GM21515 (cell line): ENCODE results near the gene PTMS.

ENCODE experiments used
- ATAC-seq: cut with Tn5 transposase; IDR thresholded peaks from one replicate; pipeline ENCODE4 v1.9.1; 2021; ENCODE audit not compliant: unreplicated experiment

PTMS gene

DNA sequence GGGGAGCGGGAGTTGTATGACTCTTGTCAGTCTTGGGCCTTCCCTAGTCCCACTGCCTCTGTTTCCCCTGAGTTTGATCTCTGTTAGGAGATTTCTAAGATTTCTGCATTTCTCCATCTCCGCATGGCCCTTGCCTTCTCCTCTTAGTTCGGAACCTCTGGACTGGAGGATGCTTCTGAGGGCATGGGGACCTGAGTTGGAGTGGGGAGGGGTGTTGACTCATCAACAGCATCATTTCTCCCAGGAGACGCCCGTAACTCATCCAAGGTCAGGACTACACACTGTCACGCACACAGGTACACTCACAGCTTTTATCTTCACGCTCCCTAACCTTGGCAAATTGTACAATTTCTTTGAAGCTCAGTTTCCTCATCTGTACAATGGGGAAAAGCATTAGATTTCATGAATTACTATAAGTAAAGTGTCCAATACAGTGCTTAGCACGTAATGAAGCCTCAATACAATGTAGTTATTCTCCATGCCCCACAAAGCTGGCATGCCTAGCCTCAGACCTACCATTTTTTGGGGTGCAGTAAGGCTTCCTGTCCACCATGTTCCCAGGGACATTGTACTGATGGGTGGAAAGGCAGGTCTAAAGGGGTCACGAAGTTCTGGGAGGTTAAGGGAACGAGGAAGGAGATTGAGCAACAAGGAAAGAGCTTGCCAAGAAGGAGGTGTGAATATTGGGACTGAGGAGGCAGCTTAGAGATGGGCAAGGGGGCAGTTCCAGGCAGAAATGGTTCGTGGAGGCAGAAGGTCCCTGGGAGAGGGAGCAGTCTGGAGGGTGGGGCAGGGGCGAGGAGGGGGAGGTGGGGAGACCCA lies 5.6 kb downstream of the PTMS start:
- ATAC-seq: no peak

DNA sequence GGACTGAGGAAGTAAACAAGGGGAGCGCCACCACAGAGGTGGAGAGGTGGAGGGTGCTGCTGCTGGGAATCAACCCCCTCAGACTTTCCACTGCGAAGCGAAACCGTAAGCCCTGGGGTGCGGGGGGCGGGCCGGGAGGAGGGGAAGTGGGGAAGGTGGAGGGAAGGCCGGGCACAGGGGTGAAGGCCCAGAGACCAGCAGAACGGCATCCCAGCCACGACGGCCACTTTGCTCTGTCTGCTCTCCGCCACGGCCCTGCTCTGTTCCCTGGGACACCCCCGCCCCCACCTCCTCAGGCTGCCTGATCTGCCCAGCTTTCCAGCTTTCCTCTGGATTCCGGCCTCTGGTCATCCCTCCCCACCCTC lies 6.2 kb downstream of the PTMS start, which contains the start of gene LAG3:
Gene LAG3 (plus strand): TSS at position 190 of the 365 bp plus-strand sequence. CDS start 333 bp downstream, outside the sequence.
- ATAC-seq: no peak

- no peak for ATAC-seq
These were observed 6.8 kb downstream of the PTMS start for GRCh38 chr12:6772726-6773589.

- no peak for ATAC-seq
These were observed 7.6 kb downstream of the PTMS start for GRCh38 chr12:6773590-6774351.

DNA sequence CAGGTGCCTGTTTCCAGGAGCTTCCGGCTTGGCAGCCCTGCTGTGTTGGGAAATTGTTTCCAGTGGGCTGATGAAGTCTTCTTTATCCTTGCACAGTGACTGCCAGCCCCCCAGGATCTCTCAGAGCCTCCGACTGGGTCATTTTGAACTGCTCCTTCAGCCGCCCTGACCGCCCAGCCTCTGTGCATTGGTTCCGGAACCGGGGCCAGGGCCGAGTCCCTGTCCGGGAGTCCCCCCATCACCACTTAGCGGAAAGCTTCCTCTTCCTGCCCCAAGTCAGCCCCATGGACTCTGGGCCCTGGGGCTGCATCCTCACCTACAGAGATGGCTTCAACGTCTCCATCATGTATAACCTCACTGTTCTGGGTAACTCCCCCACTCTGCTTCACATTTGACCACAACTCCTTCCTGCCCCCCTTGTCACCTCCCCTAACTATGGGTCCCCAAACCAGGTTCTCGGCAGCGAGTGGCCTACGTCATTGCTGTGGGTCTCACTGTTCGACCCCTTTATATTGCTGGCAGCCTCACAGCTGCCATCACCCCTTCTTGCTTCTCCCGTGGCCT lies 8.4 kb downstream of the PTMS start:
- no peak for ATAC-seq

DNA sequence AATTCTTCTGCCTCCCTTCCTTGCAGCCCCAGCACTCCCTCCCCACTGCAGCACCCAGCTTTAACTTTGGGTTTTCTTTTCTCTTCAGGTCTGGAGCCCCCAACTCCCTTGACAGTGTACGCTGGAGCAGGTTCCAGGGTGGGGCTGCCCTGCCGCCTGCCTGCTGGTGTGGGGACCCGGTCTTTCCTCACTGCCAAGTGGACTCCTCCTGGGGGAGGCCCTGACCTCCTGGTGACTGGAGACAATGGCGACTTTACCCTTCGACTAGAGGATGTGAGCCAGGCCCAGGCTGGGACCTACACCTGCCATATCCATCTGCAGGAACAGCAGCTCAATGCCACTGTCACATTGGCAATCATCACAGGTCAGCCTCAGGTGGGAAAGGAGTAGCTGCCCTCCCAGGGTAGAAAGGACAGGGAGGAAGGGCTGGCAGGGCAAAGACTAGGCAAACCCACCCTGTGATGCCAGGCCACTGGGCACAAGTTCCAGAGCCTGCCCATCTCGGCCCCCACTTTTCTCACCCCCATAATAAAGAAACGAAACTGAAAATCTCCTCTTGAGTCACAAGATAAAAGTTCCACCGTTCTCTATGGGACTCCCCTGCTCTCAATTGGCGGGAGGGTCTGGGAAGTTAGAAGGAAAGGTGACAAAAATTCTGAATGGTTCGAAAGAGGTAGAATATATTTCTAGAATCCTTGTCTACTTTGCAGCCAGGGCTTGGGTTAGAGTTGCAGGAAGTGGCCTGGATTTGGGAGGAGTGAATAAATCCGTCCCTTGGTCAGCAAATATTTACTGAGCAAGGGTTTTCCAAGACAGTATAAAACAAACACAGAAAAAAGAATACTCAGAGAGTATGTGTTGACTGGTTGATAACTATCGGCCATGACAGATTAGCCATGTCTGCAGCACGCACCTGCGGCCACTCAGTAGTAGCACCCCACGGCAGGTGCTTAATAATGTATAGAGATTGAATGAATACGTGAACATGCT lies 9.3 kb downstream of the PTMS start:
- ATAC-seq: no peak

DNA sequence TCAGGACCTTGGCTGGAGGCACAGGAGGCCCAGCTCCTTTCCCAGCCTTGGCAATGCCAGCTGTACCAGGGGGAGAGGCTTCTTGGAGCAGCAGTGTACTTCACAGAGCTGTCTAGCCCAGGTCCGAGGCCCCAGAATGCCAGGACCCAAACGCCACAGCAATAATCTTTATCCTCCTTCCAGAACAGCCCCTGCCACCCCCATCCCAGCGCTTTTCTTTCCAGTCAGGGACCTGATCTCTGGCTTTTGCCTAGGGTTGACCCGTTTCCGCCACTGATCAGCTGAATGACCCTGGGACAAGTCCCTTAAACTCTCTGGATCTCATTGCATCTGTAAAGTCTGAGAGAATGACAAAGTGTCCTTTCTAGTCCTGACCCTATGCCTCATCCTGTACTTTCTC lies 11.2 kb downstream of the PTMS start:
- ATAC-seq: no peak

GRCh38 chr12:6778217-6778573 lies 12.0 kb downstream of the PTMS start:
- ATAC-seq: no peak

DNA sequence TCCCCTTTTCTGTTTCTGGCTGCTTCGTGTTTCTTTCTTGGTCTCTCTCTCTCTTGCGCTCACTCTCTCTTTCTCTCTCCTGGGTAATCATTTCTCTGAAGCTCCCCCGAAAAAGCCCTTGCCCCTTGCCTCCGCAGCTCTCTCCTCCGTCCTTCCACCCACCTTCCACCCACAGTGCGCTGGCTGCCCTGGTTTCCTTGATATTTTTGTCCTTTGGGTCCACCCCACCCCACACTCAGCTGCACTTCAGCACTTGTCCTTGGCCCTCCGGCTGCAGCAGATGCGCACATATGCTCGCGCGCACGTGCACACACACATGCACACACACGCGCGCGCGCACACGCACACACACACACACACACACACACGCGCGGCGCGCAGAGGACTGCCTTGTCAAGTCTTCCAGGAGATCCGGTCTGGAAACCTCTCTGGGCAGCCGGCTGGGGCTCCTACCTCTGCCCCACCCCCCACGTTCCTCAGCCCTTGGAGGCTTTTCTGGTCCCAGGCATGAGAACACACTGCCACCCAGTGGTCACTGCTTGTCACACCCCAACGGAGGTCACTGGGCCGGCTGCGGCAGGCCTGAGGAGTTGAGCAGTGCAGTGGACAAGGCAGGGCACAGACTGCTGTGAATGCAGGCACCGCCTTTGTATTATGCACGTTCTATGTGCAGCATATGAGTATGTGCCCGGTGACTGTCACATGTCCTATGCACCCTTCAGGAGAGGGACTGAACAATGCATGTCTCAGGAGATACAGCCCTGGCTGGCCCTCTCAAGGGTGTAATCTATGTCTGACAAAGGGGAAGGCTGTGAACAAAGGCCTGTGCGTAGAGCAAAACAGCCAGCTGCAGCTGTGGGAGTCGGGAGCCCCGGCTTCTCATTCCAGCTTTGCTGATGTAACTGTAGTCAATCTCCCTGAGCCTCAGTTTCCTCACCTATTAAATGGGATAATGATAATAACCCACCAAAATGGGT lies 12.7 kb downstream of the PTMS start:
- peak; percentile 72 for ATAC-seq

DNA sequence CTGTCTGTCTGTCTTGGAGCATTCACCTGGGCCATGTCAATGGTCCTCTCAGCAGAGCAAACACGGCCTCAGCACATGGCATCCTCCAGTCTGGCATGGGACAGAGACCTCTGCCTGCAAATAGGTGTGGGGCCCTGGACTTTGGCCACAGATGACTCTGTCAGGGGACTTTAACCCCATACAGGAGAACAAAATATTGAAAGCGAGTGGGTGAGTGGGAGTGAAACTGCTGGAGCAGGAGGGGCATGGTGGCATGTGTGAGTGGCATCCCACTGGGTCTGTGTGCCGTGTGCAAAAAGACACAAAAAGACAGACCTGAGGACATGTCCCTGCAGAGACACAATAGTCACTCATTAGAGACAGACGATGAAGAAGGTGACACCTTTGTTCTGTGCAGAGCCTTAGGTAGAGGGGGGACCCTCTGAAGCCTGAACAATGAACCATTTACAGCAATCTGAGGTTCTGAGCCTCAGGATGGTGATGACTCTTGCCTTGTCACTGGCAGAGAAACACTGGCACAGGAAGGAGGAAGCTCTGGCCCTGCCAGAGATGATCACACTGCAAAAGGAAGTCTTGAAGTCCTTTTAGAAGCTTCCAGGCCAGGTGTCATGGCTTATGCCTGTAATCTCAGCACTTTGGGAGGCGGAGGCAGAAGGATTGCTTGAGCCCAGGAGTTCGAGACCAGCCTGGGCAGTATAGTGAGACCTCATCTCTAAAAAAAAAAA lies 13.7 kb downstream of the PTMS start:
- ATAC-seq: no peak

DNA sequence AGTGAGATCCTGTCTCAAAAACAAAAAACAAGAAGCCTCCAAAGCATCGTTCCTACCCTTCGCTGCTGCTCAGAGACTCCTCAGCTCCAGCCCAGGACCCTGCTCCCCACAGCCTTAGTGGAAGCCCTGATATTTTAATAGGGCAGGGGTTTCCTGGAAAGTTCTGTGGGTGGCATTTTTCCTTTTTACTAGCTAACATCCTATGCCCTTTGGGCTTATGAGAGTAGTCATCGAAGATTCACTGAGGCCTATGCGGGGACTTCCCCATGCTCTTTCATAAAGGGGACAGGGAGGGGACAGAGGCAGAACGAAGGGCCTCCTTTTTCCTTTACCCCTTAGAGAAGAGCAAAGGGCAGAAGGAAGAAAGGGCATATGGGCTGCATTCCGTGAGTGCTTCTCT lies 14.4 kb downstream of the PTMS start:
- no peak for ATAC-seq

GRCh38 chr12:6782119-6782518 lies 16.0 kb downstream of the PTMS start:
- ATAC-seq: no peak

DNA sequence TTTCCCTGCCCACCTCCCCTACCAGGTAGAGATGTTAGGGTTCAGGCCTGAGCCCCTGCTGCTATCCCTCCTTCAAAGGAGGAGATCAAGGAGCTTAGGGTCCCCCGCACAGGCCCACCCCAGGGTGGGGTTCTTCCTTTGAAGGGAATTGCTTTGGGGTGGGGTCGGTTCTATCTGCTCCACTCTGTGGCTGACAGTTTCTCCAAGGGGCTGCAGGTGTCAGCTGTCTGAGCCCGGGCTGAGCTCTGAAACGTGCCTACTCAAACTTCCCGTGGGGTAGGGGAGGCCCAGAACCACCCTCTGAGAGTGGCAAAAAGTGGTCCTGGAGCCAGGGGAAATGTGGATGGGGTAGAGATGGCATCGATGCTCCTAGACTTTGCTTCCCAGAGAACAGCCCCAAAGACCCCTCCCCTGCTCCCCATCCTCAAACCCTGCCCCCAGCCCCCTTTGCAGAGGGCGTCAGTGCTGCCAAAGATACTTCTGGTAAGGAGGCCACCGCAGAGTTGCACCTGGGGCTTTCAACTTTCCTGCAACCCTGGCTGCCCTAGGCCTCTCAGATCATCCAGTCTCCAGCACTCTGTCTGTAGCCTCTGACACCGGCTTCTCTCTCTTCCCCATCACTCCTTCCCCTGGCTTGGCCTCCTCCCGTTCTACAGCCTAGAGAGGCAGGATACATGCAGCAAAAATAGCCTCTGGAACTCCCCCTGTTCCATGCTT lies 16.8 kb downstream of the PTMS start:
- ATAC-seq: no peak

DNA sequence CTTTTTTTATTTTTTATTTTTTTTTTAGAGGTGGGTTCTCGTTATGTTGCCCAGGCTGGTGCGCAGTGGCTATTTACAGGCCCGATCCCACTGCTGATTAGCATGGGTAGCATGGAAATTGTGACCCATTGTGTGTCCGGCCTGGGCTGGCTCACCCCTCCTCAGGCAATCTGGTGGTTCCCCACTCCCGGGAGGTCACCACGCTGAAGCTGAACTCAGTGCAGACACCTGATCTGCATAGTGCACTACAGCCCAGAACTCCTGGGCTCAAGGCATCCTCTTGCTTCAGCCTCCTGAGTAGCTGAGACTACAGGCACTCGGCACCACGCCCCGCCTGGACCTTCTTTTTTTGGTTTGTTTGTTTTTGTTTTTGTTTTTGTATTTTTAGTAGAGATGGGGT lies 17.7 kb downstream of the PTMS start:
- no peak for ATAC-seq

- ATAC-seq: no peak
These were observed 18.1 kb downstream of the PTMS start for GRCh38 chr12:6784296-6784695.

GRCh38 chr12:6784761-6785160 lies 18.6 kb downstream of the PTMS start:
- no peak for ATAC-seq

GRCh38 chr12:6786416-6787094 lies 20.4 kb downstream of the PTMS start:
- ATAC-seq: no peak
